ENCODE results near the gene STAP2.
A peak's percentile ranks its signal among the peaks of the same experiment; 100 is the strongest.

The STAP2 gene

DNA sequence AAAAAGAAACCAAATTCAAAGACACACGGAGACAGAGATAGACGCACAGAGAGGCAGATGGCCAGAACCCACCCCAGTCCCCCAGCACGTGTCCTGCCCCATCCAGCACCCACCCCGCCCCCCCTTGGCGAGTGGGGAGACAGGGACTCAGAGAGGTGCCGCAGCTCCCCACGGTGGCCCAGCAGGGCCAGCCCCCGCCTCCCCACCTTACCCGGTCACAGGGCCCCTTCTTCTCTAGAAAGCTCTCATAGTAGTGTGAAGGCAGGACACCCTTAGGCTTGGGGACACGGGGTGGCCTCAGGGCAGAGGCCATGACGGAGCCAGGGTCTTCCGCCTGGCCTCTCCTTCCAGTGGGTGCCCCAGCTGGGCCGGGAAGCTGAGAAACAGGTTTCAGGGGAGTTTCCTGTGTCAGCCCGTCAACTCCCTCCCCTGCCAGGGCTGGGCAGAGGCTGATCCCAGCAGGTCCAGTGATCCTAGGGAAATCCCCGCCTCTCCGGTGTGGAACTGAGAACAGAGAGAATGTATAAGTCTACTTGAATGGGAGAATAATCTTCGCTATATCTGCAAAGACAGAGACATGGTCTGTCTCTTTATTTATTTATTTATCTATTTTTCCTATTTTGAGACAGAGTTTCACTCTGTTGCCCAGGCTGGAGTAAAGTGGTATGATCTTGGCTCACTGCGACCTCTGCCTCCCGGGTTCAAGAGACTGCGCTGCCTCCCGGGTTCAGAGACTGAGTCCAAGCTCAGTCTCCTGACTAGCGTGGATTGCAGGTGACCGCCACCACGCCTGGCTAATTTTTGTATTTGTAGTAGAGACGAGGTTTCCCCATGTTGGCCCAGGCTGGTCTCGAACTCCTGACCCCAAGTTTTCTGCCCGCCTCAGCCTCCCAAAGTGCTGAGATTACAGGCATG lies at the start of gene STAP2:
TSS of gene STAP2 (minus strand) at position 387 of the 915 bp plus-strand sequence. CDS start at position 313, 74 bp downstream.
- no peak for DNase-seq (ENCODE audit: low read depth)

DNA sequence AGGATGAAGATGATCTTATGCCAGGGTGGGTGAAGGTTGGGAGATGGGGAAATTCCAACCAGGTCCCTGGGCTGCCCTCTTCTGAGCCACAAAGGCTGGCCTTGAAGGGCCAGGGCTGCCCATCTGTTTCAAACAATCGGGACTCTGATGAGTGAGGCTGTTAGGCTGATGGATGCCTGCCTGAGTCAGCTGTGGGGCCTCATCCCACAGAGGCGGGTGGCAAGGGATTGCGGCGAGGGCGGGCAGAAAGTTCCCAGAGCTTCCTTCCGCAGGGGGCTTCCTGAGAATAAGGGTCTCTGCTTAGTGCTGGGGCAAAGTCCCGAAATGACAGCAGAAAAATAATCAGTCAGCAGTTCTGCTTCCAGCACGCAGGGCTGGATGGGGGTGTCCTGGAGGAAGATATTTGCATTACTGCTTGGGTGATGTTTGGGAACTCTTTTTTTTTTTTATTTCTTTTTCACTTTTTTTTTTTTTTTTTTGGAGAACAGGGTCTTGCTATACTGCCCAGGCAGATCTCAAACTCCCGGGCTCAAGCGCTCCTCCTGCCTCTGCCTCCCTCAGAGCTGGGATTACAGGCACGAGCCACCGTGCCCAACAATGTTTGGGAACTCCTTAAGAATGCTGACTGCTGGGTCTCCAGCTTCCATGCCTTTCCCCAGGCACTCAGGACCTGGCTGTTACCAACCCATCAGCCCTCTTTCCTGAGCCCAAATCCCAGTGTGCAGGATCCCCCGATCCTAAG lies 47.6 kb upstream of the STAP2 start:
- no peak for DNase-seq (ENCODE audit: low read depth)

- no peak for DNase-seq (ENCODE audit: low read depth)
Measured at GRCh38 chr19:4385291-4386040, 46.8 kb upstream of the STAP2 start.

- peak; percentile 54 for DNase-seq (ENCODE audit: low read depth)
Measured at GRCh38 chr19:4380254-4380727, 41.7 kb upstream of the STAP2 start.

- no peak for DNase-seq (ENCODE audit: low read depth)
Measured at GRCh38 chr19:4379383-4380253, 41.0 kb upstream of the STAP2 start.

DNA sequence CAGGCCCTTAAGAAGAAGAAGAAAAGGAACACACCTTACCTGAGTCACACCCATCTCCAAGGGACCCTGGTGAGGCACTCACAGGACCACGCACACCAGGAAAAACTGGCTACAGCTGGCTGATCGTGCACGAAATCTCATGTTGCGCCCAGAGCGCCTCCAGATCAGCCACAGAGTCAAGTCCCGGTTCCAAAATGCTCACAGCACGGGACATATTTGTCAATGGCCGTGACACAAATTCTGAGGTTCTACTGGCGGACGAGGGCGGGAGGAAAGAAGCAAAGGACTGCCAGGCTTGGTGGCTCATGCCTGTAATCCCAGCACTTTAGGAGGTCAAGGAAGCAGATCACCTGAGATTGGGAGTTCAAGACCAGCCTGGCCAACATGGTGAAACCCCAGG lies 40.3 kb upstream of the STAP2 start:
- no peak for DNase-seq (ENCODE audit: low read depth)

GRCh38 chr19:4376991-4377781 lies 38.6 kb upstream of the STAP2 start:
- no peak for DNase-seq (ENCODE audit: low read depth)

DNA sequence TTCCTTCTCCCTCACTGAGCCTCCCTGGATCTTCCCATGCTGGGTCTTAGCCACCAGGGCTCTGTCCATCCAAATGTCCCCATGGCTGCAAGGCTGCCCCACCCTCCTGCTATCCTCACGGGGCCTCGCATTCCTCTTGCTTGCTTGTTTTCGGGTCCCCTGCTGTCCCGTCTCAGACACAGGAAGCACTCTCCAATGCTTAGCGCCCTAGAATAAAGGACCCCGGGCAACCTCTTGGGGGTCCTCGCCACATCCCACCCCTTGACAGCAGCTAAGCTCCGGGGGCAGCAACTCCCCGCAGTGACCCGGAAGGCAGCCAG lies 38.0 kb upstream of the STAP2 start:
- no peak for DNase-seq (ENCODE audit: low read depth)

GRCh38 chr19:4376028-4376670 lies 37.5 kb upstream of the STAP2 start:
- no peak for DNase-seq (ENCODE audit: low read depth)

DNA sequence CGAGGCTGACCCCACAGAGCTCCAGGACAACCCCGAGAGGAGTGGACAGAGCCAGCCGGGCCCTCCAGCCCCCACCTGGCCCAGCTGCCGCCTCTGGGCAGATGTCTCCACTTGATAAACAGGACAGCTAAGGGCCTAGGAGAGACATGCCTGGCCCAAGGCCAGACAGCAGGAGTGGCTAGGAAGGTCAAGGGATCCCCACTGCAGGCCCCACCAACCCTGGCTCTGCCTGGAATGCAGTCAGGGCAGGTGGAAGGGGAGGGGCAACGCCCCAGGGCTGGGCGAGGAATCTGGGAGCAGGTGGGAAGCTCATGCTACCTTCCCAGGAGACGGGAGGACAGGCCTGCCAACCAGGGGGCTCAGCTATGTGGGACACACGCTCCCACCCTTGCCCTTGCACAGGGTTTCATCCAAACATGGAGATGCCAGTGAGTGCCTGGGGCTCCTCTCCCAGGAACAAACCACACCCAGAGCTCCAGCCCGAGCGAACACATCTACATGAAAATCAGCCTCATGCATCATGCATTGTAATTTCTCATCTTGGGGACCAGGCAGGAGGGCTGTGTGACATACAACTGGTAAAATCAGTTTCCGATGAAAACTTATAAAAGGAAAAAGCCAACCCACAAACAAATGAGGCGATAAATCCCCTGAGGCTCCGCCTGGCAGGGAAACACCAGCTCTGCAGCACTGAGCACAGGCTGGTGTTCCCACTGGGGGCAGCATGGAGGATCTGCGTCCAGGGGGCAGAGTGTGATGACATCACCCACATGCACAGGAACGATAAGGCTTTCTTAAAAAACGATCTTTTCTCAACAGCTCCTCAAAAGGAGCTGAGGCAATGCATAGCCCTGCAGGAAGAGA lies 36.8 kb upstream of the STAP2 start:
- DNase-seq (ENCODE audit: low read depth) = no peak

GRCh38 chr19:4374498-4375163 lies 36.0 kb upstream of the STAP2 start:
- no peak for DNase-seq (ENCODE audit: low read depth)

DNA sequence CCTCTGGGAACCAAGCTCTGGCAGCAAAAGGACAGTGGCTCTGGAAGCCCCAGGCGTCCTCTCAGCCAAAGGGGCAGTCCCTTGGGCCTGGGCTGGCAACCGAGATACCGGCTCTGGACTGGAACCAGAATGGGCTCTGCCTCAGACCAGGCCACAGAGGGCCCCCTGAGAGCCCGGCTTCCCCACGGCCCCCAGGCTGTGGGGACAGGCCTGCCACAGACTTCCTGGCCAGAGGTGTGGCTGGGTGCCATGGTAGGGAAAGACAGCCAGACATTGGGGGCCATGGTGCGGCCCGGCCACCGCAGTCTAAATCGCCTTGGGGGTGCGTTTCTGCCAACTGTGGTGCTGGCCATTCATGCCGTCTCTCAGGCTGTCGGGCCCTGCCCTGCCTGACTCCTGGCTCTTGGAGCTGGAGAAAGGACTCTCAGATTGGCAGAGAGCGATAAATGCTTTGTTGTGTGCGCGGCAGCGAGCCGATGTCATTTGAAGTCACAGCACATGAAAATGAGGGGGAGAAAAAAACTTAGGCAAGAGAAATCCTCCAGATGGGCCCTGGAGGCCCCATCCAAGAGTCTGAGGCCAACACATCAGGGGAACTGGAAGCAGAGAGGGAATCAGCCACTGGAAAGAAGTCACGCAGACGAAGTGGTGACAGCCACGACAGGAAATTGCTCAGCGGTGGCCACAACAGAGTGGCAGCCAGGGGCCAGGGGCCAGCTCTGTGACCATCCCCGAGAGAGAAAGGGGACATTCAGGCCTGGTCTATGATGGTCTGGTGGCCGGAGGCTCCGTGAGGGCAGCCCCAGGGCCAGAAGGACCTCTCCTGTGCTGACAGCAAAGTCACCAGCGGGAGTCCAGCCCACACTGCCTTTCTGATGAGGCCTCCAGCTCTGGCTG lies 35.2 kb upstream of the STAP2 start:
- no peak for DNase-seq (ENCODE audit: low read depth)

GRCh38 chr19:4373013-4373367 lies 34.4 kb upstream of the STAP2 start:
- no peak for DNase-seq (ENCODE audit: low read depth)

- no peak for DNase-seq (ENCODE audit: low read depth)
Measured at GRCh38 chr19:4372165-4373012, 33.8 kb upstream of the STAP2 start.

GRCh38 chr19:4371247-4372164 lies 32.9 kb upstream of the STAP2 start:
- DNase-seq (ENCODE audit: low read depth) = no peak

Data from T-helper 22 cell (primary cell).